NCI-H82 treated with DMSO at 0.1 percent for 48 hours (cell line): ENCODE results near the gene CHD2.
"Not testable (repeated sequence)": the region's sequence is repeated elsewhere in the genome, so short reads cannot be mapped to it uniquely, and the experiment has no call there.

ENCODE experiments used
- DNase-seq: peaks from one replicate; lab custom pipeline; 2025; ENCODE audit not compliant: unreplicated experiment; lab: John Stamatoyannopoulos, UW

CHD2 gene

GRCh38 chr15:92906020-92906419 lies 5.9 kb downstream of the CHD2 start:
- no peak for DNase-seq

GRCh38 chr15:92906563-92907081 lies 6.5 kb downstream of the CHD2 start:
- no peak for DNase-seq

- no peak for DNase-seq
These were observed 7.1 kb downstream of the CHD2 start for GRCh38 chr15:92907229-92907628.

DNA sequence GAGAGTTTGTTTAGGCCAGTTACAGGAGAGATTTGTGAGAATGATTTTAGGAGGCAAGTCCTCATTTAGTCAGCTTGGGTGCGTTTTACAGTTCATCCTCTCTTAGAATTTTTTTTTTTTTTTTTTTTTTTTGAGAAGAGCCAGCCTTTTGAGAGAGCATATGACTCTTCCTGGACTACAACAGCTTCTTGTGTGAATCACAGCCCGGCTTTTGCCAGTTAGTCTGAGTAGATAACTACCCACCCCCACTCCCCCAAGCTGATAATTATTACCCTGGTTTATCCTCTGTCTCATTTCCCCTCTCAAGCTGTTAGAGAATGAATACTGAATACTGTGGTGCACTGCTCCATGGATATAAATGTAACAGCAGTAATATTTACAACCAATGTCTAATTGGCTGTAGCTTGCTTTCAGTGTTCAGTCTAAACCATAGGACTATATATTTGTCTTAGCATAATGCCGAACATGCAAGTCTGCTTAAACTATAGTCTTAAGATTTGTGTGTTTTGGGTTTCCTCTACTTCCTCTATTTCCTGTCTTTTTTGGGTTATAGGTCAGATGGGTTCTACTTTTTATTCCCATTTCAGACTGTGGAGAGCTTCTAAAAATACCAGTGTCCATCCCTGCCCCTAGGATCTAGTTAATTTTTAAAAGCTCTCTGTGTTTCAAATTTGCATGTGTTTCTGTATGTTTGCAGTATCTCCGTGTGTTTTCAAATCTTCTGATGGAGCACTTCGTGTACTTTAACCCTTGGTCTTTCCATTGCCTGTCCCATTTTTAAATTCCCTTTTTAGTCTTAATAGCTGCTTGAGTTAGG lies 8.0 kb downstream of the CHD2 start:
- no peak for DNase-seq

- DNase-seq = no peak
These were observed 8.6 kb downstream of the CHD2 start for GRCh38 chr15:92908713-92909057.

- no peak for DNase-seq
These were observed 9.1 kb downstream of the CHD2 start for GRCh38 chr15:92909136-92909781.

- no peak for DNase-seq
These were observed 10.3 kb downstream of the CHD2 start for GRCh38 chr15:92910451-92910850.

- no peak for DNase-seq
These were observed 14.0 kb downstream of the CHD2 start for GRCh38 chr15:92914103-92914499.

- DNase-seq = no peak
These were observed 14.7 kb downstream of the CHD2 start for GRCh38 chr15:92914768-92915221.

DNA sequence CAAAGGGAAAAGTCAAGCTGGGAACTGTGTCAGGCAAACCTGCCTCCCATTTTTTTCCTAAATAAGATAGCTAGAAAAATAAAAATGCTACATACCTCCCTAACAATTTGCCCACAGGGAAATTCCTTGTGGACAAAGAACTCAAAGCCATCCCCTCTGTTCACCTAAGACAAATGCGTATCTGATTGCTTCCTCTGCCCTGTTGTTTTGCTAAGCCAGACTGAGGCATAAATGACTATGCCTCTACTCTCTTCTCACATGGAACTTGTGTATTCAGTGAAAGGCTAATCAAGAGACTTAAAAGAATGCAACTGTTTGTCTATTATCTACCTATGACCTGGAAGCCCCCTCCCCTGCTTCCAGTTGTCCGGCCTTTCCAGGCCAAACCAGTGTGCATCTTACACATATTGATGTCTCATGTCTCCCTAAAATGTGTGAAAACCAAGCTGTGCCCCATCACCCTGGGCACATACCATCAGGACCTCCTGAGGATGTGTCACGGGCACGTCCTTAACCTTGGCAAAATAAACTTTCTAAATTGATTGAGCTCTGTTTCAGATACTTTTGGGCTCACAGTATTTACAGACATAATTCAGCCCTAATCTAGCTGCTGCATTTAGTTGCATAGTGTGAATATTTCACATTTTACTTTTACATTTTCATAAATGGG lies 15.8 kb downstream of the CHD2 start:
- DNase-seq = no peak

GRCh38 chr15:92917598-92918407 lies 17.7 kb downstream of the CHD2 start:
- DNase-seq = peak; percentile 71

DNA sequence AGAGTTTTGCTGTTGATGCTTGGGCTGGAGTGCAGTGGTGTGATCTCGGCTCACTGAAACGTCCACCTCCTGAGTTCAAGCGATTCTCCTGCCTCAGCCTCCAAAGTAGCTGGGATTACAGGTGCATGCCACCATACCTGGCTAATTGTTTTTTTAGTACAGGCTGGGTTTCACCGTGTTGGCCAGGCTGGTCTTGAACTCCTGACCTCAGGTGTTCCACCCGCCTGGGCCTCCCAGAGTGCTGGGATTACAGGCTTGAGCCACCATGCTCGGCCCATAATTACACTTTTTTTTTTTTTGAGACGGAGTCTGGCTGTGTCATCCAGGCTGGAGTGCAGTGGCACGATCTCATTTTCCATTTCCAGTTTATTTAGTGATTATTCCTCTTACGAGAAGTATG lies 18.8 kb downstream of the CHD2 start:
- DNase-seq = not testable (repeated sequence)

GRCh38 chr15:92920595-92921161 lies 20.6 kb downstream of the CHD2 start:
- DNase-seq = no peak

GRCh38 chr15:92921215-92922131 lies 21.3 kb downstream of the CHD2 start:
- DNase-seq = no peak

GRCh38 chr15:92922418-92923002 lies 22.4 kb downstream of the CHD2 start:
- no peak for DNase-seq

- no peak for DNase-seq
These were observed 24.1 kb downstream of the CHD2 start for GRCh38 chr15:92924216-92924615.

DNA sequence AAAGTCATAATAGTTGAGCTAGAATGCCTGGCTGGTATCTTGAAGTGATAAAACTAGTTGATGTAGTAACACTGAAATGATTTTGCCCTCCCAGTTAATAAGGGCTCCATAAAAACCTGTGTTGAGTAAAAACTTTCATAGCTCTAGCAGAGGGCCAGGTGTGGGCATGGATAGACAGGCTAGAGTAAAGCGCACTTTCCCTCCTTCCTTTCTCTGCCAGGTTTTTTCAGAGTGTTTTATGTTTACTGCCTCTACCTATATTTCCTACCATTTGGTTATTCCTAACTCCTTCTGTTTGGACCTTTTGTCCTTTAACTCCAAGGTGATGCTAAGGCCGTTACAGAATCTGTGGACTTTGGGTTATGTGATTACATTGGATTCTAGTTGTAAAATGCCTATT lies 25.3 kb downstream of the CHD2 start:
- DNase-seq = no peak

- DNase-seq = no peak
These were observed 28.2 kb downstream of the CHD2 start for GRCh38 chr15:92928225-92928750.

DNA sequence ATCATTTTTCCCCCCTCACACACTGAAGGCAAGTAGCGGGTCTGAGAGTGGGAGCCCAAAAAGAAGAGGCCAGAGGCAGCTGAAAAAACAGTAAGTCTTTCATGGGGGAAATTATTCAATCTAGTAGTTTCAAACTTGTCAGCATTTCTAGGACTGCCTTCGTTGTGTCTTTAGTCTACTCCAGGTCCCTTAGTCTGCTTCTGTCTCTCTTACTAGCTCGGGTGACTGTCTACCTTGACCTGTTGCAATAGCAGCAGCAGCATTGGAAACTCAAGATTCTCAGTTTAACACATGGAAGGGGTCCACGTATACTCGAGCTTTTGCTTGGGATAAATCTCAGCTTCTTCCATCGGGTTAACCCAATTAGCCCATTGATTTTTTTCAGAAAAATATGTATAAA lies 28.9 kb downstream of the CHD2 start:
- DNase-seq = no peak
